HG03432 (cell line): ENCODE data around the gene ANGPTL8.

Experiments used
- ATAC-seq: cut with Tn5 transposase; IDR thresholded peaks from one replicate; pipeline ENCODE4 v1.9.1; 2021; ENCODE audit warnings: mild to moderate bottlenecking, moderate library complexity; ENCODE audit not compliant: unreplicated experiment

Gene ANGPTL8

GRCh38 chr19:11288349-11288748 lies 48.9 kb downstream of the ANGPTL8 start:
- no peak for ATAC-seq

- no peak for ATAC-seq
These were observed 50.8 kb downstream of the ANGPTL8 start for GRCh38 chr19:11290256-11290655.

DNA sequence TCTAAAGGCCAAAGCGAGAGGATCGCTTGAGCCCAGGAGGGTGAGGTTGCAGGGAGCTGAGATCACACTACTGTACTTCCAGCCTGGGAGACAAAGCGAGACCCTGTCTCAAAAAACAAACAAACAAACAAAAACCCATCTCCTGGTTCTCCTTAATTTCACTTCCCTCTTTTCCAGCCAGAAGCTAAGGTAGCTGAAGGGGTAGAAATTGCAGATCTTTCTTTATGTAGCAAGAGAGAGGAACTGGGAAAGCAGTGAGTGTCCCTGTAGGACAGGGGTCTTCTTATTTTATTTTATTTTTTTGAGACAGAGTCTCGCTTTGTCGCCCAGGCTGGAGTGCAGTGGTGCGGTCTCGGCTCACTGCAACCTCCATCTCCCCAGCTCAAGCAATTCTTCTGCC lies 52.0 kb downstream of the ANGPTL8 start:
- no peak for ATAC-seq
